Naive B cell (primary cell): Measurements from ENCODE around the gene ITGB1BP2. TPM values are rescaled to one million over a fixed set of nuclear protein-coding genes. Genes with fewer than 3 reads are reported as not detected.
A peak's percentile ranks its signal among the peaks of the same experiment; 100 is the strongest.
"Not testable (repeated sequence)": the region's sequence is repeated elsewhere in the genome, so short reads cannot be mapped to it uniquely, and the experiment has no call there.

Experiments
- ATAC-seq, 2 donors: fragments of 150-1000 bp; cut with Tn5 transposase; 2 replicates each; pipeline ENCODE4 v1.10.0; 2021; ENCODE audit warnings: low read depth in 2 of 2, mild to moderate bottlenecking in 2 of 2, moderate library complexity in 2 of 2
- DNase-seq: peaks from one replicate; pipeline ENCODE4 v3.0.0; 2022
- H3K27ac Mint-ChIP-seq, 6 donors: one replicate each; pipeline ENCODE4 v1.8.0; 2020 to 2022; ENCODE audit warnings: mild to moderate bottlenecking in 6 of 6, mixed read lengths in 6 of 6, moderate library complexity in 5 of 6, inconsistent platforms in 2 of 6
- H3K27me3 Mint-ChIP-seq, 3 donors: one replicate each; pipeline ENCODE4 v1.8.0; 2021 to 2022; ENCODE audit warnings: mixed read lengths in 3 of 3, mild to moderate bottlenecking in 1 of 3
- H3K36me3 Mint-ChIP-seq, 2 donors: one replicate each; pipeline ENCODE4 v1.8.0; 2020 to 2022; ENCODE audit warnings: mixed read lengths in 2 of 2, inconsistent platforms in 1 of 2, mild to moderate bottlenecking in 1 of 2
- H3K4me1 Mint-ChIP-seq, 3 donors: one replicate each; pipeline ENCODE4 v1.8.0; 2020 to 2022; ENCODE audit warnings: mixed read lengths in 3 of 3, inconsistent platforms in 1 of 3, mild to moderate bottlenecking in 1 of 3, moderate library complexity in 1 of 3
- H3K4me3 Mint-ChIP-seq, 8 donors: one replicate each; pipeline ENCODE4 v1.8.0; 2020 to 2022; ENCODE audit warnings: mild to moderate bottlenecking in 8 of 8, mixed read lengths in 8 of 8, moderate library complexity in 8 of 8, inconsistent platforms in 2 of 8
- H3K9me3 Mint-ChIP-seq, 7 donors: one replicate each; pipeline ENCODE4 v1.8.0; 2020 to 2022; ENCODE audit warnings: mixed read lengths in 7 of 7, mild to moderate bottlenecking in 5 of 7, inconsistent platforms in 2 of 7, moderate library complexity in 1 of 7
- polyA plus RNA-seq, 6 donors: library from polyadenylated mRNA; unstranded; fragments of 300-500 nt; fragmentation: Illumina TruSeq; gene quantifications; one replicate each; pipeline ENCODE4 v1.2.3, GENCODE V29; 2021; ENCODE audit warnings: low read depth in 6 of 6

Gene ITGB1BP2
- not detected for polyA plus RNA-seq

DNA sequence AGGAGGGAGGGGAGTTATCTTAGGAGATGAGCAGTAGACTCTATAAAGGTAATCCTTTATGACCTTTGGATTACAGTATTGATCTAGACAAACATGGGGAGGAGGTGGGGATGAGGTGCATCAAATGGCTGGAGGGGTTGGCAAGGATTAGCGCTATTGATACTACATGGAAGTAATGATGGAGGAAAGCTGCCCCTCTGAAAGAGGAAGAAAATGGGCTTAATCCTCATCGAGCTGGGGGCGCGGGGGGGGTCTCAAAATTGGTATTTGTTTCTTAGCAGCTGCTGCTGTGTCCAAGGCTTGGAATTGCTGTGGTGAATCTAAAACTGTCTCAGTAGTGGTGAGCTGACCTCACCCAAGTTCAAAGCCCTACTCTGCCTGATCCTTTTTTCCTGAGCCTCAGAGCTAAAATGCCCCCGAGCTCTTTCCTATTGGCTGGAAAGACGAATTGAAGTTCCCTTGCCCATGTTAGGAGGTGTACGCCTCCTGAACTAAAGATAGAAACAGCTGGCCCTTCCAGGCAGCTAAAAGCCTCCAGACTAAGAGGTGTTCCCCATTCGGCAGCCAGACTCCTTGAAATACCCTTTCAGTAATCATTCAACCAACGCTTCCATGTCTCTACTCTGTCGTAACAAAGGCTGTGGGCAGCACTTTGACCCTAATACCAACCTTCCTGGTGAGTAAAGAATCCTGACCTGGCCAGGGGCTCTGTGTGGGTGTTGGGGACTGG lies at the start of gene ITGB1BP2:
TSS of gene ITGB1BP2 (plus strand) at position 556 of the 730 bp plus-strand sequence. CDS start at position 613, 57 bp downstream.
- H3K27me3 Mint-ChIP-seq: no peaks in the 10 kb centered on the region
- H3K36me3 Mint-ChIP-seq: no peaks in the 10 kb centered on the region
- H3K9me3 Mint-ChIP-seq: peaks cover 0 to 4% (median 0%) of the 10 kb centered on the region in 7 donors
- DNase-seq: no peak
- peak within 1 kb of the TSS in 1 of 8 donors; percentile 29 for H3K4me3 Mint-ChIP-seq
- peak within 1 kb of the TSS in 4 of 6 donors; percentile 67 to 77 (median 69) for H3K27ac Mint-ChIP-seq
- H3K4me1 Mint-ChIP-seq: no peaks in the 10 kb centered on the region
- no peak for ATAC-seq

DNA sequence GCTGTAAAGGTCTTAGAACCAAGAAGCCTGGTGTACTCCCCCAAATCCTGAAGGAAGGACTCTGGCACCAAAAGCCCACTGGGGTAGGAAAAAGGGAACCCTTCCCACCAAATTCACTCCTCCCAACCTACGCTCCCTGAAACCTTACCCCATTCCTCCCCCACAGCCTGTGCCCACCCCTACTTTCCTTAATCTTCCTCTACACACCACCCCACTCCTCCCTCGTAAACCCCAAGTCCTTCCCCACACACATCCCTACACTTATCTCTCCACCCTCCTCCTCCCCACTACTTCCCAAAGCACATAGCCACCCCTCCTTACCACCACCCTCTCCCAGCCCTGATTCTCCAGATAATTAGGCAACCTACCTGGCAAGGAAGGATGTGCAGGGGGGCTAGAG lies 49.3 kb upstream of the ITGB1BP2 start:
- ATAC-seq: no peak
- Mint-ChIP-seq H3K36me3 (peaks cover 0 to 10% of the 10 kb centered on the region in 2 donors), H3K4me3 (peak overlapping the region in 6 of 8 donors; percentile 27 to 65 (median 56)), H3K27ac (no peak overlapping the region), H3K4me1 (peaks cover 18 to 27% (median 26%) of the 10 kb centered on the region in 3 donors), H3K9me3 (peaks cover 0 to 1% (median 0%) of the 10 kb centered on the region in 7 donors), H3K27me3 (no peaks in the 10 kb centered on the region)
- no peak for DNase-seq

DNA sequence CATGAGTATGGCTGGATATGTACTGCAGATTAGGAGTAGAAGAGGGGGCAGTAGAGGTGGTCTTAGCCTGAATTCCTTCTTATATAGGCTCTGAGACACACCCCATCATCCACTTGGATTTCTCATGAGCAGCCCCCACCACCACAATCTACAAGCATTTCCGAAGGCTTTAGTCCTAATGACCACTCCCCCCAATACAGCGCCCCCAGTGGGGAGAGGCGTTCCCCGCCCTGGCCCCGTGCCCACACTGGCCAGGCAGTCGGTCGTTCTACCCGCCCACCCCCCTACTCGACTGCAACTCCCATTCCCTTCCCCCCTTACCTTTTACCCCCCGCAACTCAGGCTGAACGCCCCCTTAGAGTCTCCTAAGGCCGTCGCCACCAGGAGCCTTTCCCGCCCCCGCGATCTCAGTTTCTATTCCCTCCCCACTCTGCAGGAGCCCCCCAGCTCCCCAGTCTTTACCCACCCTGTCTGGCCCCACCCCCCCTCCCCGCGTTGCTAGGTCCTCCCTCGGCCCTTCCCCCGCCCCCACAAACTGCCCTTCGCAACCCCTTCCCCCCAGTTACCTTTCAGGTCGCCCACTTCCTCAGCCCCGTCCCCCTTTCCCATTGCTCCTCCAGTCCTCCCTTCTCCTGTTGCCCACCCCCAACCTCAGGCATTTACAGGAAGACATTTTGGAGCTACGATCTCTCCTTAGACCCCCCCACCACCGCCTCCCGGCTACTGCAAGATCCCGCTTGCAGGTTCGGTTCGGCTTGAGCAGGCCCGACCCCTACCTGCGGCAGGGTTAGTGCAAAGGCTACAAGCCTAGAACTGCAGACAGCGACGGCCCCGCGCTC lies 48.1 kb upstream of the ITGB1BP2 start:
- H3K4me3 Mint-ChIP-seq: peak overlapping the region; percentile 81 to 96 (median 95)
- DNase-seq: peak; percentile 20

DNA sequence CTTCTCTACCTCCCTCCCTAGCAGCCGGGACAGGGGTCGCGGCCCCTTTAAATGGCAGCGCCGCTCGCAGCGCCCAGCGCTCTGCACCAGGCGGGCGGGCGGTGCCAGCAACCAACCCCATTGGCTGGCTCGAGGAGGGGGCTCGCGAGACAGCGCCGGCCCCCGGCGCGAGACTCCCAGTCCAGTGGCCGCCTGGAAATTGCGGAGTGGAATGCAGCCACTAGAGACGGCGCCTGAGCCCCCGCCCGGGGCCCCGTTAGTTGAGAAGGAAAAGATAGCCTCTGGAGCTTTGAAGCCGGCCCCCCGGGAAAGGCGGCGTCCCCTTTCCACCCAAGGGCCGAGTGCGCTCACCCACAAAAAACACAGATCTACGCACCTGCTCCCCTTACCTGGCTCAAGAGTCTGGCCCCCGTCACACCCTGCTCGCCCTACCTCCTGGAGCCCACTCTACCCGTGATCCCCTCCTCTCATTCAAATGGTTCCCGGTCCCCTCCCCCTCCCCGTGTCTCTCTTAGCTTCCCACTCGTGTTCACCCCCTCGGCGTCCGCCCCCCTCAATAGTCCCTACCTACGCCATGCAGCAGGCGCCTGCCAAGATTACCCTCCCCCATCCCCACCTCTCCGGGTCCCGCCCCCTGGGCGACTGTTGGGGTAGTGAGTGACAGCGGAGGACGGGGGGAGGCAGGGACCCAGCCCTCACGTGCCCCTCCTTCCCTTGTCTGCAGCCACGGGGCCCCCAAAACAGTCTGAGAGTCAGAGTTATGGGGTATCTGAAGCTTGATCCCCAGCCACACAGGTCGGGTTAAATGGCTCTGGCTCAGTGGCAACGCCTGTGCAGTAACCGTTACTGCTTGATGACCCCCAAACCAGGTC lies 47.2 kb upstream of the ITGB1BP2 start, which contains the start of gene ZMYM3:
TSS of gene ZMYM3 (minus strand) at position 49 of the 872 bp plus-strand sequence. CDS start 885 bp downstream, outside the sequence.
- Mint-ChIP-seq H3K27ac (peak within 1 kb of the TSS; percentile 82 to 98 (median 94)), H3K27me3 (no peaks in the 10 kb centered on the region), H3K4me1 (peaks cover 18 to 27% (median 26%) of the 10 kb centered on the region in 3 donors), H3K4me3 (peak within 1 kb of the TSS; percentile 81 to 96 (median 95)), H3K36me3 (peaks cover 0 to 7% of the 10 kb centered on the region in 2 donors), H3K9me3 (peaks cover 0 to 1% (median 0%) of the 10 kb centered on the region in 7 donors)
- peak; percentile 79 for DNase-seq
- ATAC-seq: peak; percentile 83

More for the DNA sequence above, 48.1 kb upstream of the ITGB1BP2 start:
- Mint-ChIP-seq H3K9me3 (peaks cover 0 to 1% (median 0%) of the 10 kb centered on the region in 7 donors), H3K36me3 (peaks cover 0 to 7% of the 10 kb centered on the region in 2 donors), H3K27ac (peak overlapping the region in 5 of 6 donors; percentile 61 to 97 (median 86)), H3K27me3 (no peaks in the 10 kb centered on the region), H3K4me1 (peaks cover 18 to 27% (median 26%) of the 10 kb centered on the region in 3 donors)
- no peak for ATAC-seq

DNA sequence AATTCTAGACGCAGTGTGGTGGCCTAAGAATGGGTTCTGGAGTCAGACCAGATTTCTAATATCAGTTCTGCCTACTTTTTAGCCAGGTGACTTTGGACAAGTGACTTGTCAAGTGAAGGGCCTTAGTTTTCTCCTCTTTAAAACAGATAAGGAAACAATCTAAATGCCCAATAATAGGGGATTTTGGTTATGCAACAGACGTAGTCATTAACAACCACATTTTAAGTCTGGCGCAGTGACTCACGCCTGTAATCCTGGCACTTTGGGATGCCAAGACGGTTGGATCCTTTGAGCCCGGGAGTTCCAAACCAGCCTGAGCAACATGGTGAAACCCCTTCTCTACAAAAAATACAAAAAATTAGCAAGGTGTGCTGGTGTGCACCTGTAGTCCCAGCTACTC lies 45.5 kb upstream of the ITGB1BP2 start:
- no peak for DNase-seq
- no peaks in the 10 kb centered on the region for H3K27me3 Mint-ChIP-seq
- peaks cover 14 to 26% (median 24%) of the 10 kb centered on the region in 3 donors for H3K4me1 Mint-ChIP-seq
- no peaks in the 10 kb centered on the region for H3K36me3 Mint-ChIP-seq
- H3K4me3 Mint-ChIP-seq: peak overlapping the region in 4 of 8 donors; percentile 81 to 96 (median 95)
- H3K27ac Mint-ChIP-seq: peak overlapping the region in 1 of 6 donors; percentile 97
- peaks cover 0 to 1% (median 0%) of the 10 kb centered on the region in 7 donors for H3K9me3 Mint-ChIP-seq
- ATAC-seq: no peak

DNA sequence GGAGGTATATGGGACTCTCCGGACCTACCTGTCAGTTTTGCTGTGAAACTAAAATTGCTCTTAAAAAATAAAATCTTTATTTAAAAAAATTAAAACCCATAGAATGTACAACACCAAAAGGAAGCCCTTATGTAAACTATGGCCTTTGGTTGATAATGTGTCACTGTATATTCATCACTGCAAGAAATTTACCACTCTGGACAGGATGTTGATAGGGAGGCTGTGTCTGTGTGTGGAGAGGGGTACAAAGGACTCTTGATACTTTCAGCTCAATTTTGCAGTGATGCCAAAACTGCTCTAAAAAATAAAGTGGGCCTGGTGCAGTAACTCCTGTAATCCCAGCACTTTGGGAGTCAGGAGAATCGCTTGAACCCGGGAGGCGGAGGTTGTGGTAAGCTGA lies 44.7 kb upstream of the ITGB1BP2 start:
- Mint-ChIP-seq H3K27ac (no peak overlapping the region), H3K4me1 (peaks cover 14 to 21% (median 21%) of the 10 kb centered on the region in 3 donors), H3K27me3 (no peaks in the 10 kb centered on the region), H3K9me3 (peaks cover 0 to 1% (median 0%) of the 10 kb centered on the region in 7 donors), H3K36me3 (no peaks in the 10 kb centered on the region), H3K4me3 (no peak overlapping the region)
- ATAC-seq (no peak), DNase-seq (no peak)

DNA sequence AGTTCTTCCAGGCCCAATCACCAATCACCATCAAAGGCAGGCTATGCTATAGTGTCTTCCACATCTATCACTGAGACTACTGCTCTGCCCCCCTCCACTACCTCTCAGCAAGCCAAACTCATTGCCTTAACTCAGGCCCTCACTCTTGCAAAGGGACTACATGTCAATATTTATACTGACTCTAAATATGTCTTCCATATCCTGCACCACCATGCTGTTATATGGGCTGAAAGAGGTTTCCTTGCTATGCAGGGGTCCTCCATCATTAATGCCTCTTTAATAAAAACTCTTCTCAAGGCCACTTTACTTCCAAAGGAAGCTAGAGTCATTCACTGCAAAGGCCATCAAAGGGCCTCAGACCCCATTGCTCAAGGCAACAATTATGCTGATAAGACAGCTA lies 32.9 kb upstream of the ITGB1BP2 start:
- H3K27me3 Mint-ChIP-seq, H3K36me3 Mint-ChIP-seq, H3K4me3 Mint-ChIP-seq, DNase-seq, H3K27ac Mint-ChIP-seq, ATAC-seq, H3K4me1 Mint-ChIP-seq, H3K9me3 Mint-ChIP-seq: not testable (repeated sequence)

DNA sequence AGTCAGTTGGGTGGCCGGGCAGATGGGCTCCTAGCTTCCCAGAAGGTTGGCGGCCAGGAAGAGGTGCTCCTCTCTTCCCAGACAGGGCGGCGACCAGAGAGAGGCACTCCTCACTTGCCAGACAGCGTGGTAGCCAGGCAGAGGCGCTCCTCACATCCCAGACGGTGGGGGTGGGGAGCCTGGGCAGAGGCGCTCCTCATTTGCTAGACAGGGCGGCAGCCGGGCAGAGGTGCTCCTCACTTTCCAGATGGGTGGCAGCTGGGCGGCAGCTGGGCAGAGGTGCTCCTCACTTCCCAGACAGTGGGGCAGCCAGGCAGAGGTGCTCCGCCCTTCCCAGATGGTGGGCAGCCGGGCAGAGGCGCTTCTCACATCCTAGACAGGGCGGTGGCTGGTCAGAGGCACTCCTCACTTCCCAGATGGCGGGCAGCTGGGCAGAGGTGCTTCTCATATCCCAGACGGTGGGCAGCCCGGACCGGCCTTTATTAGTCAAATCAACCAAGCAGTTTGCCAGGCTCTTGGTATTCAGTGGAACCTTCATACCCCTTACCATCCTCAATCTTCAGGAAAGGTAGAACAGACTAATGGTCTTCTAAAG lies 31.7 kb upstream of the ITGB1BP2 start:
- H3K9me3 Mint-ChIP-seq: peaks cover 0 to 6% (median 0%) of the 10 kb centered on the region in 7 donors
- DNase-seq (no peak), ATAC-seq (no peak)
- H3K27me3 Mint-ChIP-seq: no peaks in the 10 kb centered on the region
- peaks cover 0 to 7% (median 0%) of the 10 kb centered on the region in 3 donors for H3K4me1 Mint-ChIP-seq
- no peak overlapping the region for H3K27ac Mint-ChIP-seq
- H3K4me3 Mint-ChIP-seq: no peak overlapping the region
- H3K36me3 Mint-ChIP-seq: no peaks in the 10 kb centered on the region

DNA sequence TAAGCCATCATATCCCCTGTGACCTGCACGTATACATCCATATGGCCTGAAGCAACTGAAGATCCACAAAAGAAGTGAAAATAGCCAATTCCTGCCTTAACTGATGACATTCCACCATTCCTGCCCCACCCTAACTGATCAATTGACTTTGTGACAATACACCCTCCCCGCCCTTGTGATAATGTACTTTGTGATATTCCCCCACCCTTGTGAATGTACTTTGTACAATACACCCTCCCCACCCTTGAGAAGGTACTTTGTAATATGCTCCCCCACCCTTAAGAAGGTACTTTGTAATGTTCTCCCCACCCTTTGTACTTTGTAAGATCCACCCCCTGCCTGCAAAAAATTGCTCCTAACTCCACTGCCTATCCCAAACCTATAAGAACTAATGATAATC lies 29.2 kb upstream of the ITGB1BP2 start:
- not testable (repeated sequence) for ATAC-seq, H3K9me3 Mint-ChIP-seq, H3K4me3 Mint-ChIP-seq, DNase-seq, H3K36me3 Mint-ChIP-seq, H3K4me1 Mint-ChIP-seq, H3K27me3 Mint-ChIP-seq
- peak overlapping the region in 1 of 6 donors; percentile 36 for H3K27ac Mint-ChIP-seq

DNA sequence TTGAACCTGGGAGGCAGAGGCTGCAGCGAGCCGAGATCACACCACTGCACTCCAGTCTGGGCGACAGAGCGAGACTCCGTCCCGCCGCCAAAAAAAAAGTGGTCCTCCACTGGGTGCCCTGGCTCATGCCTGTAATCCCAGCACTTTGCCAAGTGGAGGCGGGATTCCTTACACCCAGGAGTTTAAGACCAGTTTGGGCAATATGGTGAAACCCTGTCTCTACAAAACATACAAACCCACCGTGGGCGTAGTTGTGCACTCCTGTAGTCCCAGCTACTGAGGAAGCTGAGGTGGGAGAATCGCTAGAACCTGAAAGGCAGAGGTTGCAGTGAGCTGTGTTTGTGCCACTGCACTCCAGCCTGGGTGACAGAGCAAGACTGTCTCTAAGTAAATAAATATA lies 20.2 kb upstream of the ITGB1BP2 start:
- H3K27ac Mint-ChIP-seq, DNase-seq, ATAC-seq, H3K36me3 Mint-ChIP-seq, H3K9me3 Mint-ChIP-seq, H3K27me3 Mint-ChIP-seq: not testable (repeated sequence)
- Mint-ChIP-seq H3K4me1 (peaks cover 0 to 21% (median 9%) of the 10 kb centered on the region in 3 donors), H3K4me3 (peak overlapping the region in 1 of 8 donors; percentile 12)

DNA sequence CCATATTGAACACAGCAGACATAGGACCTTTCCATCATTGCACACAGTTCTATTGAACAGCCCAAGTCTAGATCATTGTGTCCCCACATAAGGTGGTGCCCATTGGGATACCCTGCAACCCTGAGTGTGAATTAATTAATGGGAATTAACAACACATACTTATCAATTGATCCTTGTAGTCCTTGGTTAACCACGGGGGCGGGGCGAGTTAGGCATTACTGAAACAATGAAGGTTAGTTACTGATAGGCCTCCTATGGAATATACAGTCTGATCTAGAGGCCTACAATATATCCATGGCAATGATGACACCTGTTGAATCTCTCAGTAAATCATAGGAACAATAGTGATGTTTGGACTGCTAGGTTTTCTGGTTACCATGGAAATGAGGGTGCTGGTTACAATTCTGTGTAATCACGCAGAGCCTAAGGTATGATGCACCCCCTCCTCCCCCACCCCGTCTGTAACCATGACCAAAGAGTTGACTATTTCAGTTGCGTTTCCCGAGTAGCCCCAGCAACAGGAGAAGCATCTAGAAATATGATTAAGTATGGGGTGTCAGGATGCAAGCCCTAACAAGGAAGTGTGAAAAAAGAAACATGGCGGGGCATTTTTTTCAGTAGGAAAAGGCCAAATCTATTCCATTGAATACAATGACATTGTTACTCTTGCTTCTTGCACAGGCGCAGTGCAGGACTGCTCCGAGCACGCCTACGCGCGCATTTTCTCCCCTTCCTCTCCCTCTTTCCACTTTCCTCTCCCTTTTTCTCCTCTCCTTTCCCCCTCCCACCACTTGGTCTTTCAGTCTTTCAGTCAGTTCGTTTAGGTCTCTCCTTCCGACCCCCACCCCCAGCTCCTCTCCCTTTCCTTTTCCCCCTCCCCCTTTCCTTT lies 18.8 kb upstream of the ITGB1BP2 start:
- peak overlapping the region; percentile 95 to 99 (median 97) for H3K4me3 Mint-ChIP-seq
- H3K36me3 Mint-ChIP-seq: peaks cover 0 to 9% of the 10 kb centered on the region in 2 donors
- peaks cover 0 to 5% (median 0%) of the 10 kb centered on the region in 7 donors for H3K9me3 Mint-ChIP-seq
- H3K27me3 Mint-ChIP-seq: peaks cover 0 to 3% (median 0%) of the 10 kb centered on the region in 3 donors
- peaks cover 0 to 27% (median 9%) of the 10 kb centered on the region in 3 donors for H3K4me1 Mint-ChIP-seq
- peak overlapping the region; percentile 99 to 100 (median 99) for H3K27ac Mint-ChIP-seq
- peak; percentile 37 to 39 for ATAC-seq
- DNase-seq: no peak
